HepG2 (cell line): Measurements from ENCODE around the gene SPPL2B. TPM values are rescaled to one million over a fixed set of nuclear protein-coding genes. Genes with fewer than 3 reads are reported as not detected.

ENCODE experiments used
- ATAC-seq: fragments of 200-7000 bp; cut with Tn5 transposase; 3 replicates; pipeline ENCODE4 v1.9.1; 2020; ENCODE audit warnings: mild to moderate bottlenecking, moderate library complexity
- Bru-seq: library from RNA; stranded (reverse); fragments of 400-500 nt; gene quantifications from one replicate; lab custom pipeline; 2021; lab: Mats Ljungman, UMichigan
- BruChase-seq, 2 experiments: library from RNA; stranded (reverse); fragments of 400-500 nt; gene quantifications; one replicate each; lab custom pipeline; 2021; lab: Mats Ljungman, UMichigan
- BruUV-seq: library from RNA; stranded (reverse); fragments of 400-500 nt; replicated peaks from 2 replicates; lab custom pipeline; 2021; lab: Mats Ljungman, UMichigan
- CTCF ChIA-PET: fragments of 300-600 bp; formaldehyde crosslinking; extraction: SDS; loops from one replicate; lab custom pipeline; 2021; ENCODE audit warnings: low total read pairs, inconsistent platforms, low intra/inter-chr PET ratio; lab: Yijun Ruan, JAX
- POLR2A ChIA-PET: fragments of 350-600 bp; sonication (Branson Sonifier 250); formaldehyde crosslinking; loops from one replicate; lab custom pipeline; 2020; ENCODE audit warnings: antibody characterized with exemption, inconsistent platforms; lab: Yijun Ruan, JAX
- DNase-seq: peaks from one replicate; pipeline ENCODE4 v3.0.0-alpha.2; 2015; ENCODE audit warnings: low spot score
- FAIRE-seq: peaks from 3 replicates; lab custom pipeline; 2011; peaks lifted over from hg19 to GRCh38; lab: Jason Lieb, UNC
- H2AFZ ChIP-seq: one replicate; pipeline ENCODE4 v1.6.1; 2011; ENCODE audit warnings: low read length, inconsistent platforms
- H3K27ac ChIP-seq: fragments of 300-600 bp; 3 replicates; pipeline ENCODE4 v1.8.0; 2011; ENCODE audit warnings: mixed run types, mild to moderate bottlenecking, mixed read lengths, low read length, inconsistent platforms; ENCODE audit not compliant: insufficient read depth; ENCODE audit errors: extremely low read length
- H3K27me3 ChIP-seq, 2 experiments: fragments of 200-600 bp in 1 of 2; 2 replicates in 1 of 2; 3 replicates in 1 of 2; pipeline versions ENCODE4 v1.6.0 to v1.8.0; 2011; ENCODE audit warnings: low read length in 2 of 2, mild to moderate bottlenecking in 2 of 2, moderate library complexity in 2 of 2, inconsistent platforms in 1 of 2; ENCODE audit not compliant: insufficient read depth in 2 of 2, control insufficient read depth in 1 of 2
- H3K36me3 ChIP-seq, 2 experiments: fragments of 200-600 bp in 1 of 2; replicated peaks in 1 of 2; 2 replicates in 1 of 2; 3 replicates in 1 of 2; pipeline versions ENCODE4 v1.5.1 to v1.8.0; 2011; ENCODE audit warnings: low read length in 2 of 2, inconsistent platforms in 1 of 2; ENCODE audit not compliant: insufficient read depth in 2 of 2, control insufficient read depth in 1 of 2
- H3K4me1 ChIP-seq: 2 replicates; pipeline ENCODE4 v1.5.1; 2012; ENCODE audit warnings: low read length, inconsistent platforms; ENCODE audit not compliant: insufficient read depth
- H3K4me2 ChIP-seq: 2 replicates; pipeline ENCODE4 v1.6.0; 2011; ENCODE audit warnings: low read depth, low read length, inconsistent platforms
- H3K4me3 ChIP-seq, 3 experiments: fragments of 200-600 bp in 1 of 3; sonication (generic), shearing (Covaris generic) in 1 of 3; replicated peaks in 1 of 3; 2 replicates each; pipeline ENCODE4 v1.5.1; 2011 to 2016; ENCODE audit warnings: low read length in 3 of 3, inconsistent platforms in 2 of 3, low read depth in 2 of 3, mild to moderate bottlenecking in 2 of 3, control low read depth in 1 of 3, mixed read lengths in 1 of 3; ENCODE audit not compliant: insufficient read depth in 1 of 3
- H3K79me2 ChIP-seq: one replicate; pipeline ENCODE4 v1.6.1; 2011; ENCODE audit warnings: low read length, inconsistent platforms; ENCODE audit not compliant: insufficient read depth
- H3K9ac ChIP-seq: 2 replicates; pipeline ENCODE4 v1.6.0; 2011; ENCODE audit warnings: mild to moderate bottlenecking, low read depth, low read length, inconsistent platforms; ENCODE audit not compliant: insufficient read depth
- H3K9me3 ChIP-seq: 2 replicates; pipeline ENCODE4 v1.5.1; 2012; ENCODE audit warnings: mild to moderate bottlenecking, low read length
- H4K20me1 ChIP-seq: 2 replicates; pipeline ENCODE4 v1.6.0; 2011; ENCODE audit warnings: inconsistent platforms, mild to moderate bottlenecking, low read length, moderate library complexity; ENCODE audit not compliant: insufficient read depth
- ELF1 ChIP-seq: sonication (generic); formaldehyde crosslinking; IDR thresholded peaks from 2 replicates; pipeline ENCODE4 v1.4.0; 2020; ENCODE audit warnings: missing genetic modification reagents
- HDAC2 ChIP-seq: sonication (generic); formaldehyde crosslinking; IDR thresholded peaks from 2 replicates; pipeline ENCODE4 v1.4.0; 2020; ENCODE audit warnings: missing genetic modification reagents
- HNF4G ChIP-seq, 2 experiments: sonication (generic) in 1 of 2; formaldehyde crosslinking in 1 of 2; IDR thresholded peaks; 2 replicates each; pipeline versions ENCODE4 v1.4.0 to v1.6.1; 2011 to 2020; ENCODE audit warnings: borderline replicate concordance in 2 of 2, low read depth in 2 of 2, mild to moderate bottlenecking in 2 of 2, low read length in 1 of 2, missing genetic modification reagents in 1 of 2, moderate library complexity in 1 of 2
- IKZF5 ChIP-seq: IDR thresholded peaks from 2 replicates; pipeline ENCODE4 v1.6.1; 2018; ENCODE audit warnings: missing genetic modification reagents, mild to moderate bottlenecking, missing compliant biosample characterization
- KDM1A ChIP-seq: IDR thresholded peaks from 2 replicates; pipeline ENCODE4 v1.6.1; 2016; ENCODE audit warnings: missing compliant biosample characterization
- MBD4 ChIP-seq: IDR thresholded peaks from 2 replicates; pipeline ENCODE4 v1.6.1; 2012; ENCODE audit warnings: low read length, inconsistent platforms, borderline replicate concordance
- MYC ChIP-seq: sonication (generic); formaldehyde crosslinking; IDR thresholded peaks from 2 replicates; pipeline ENCODE4 v1.9.0; 2021; ENCODE audit warnings: missing genetic modification reagents, borderline replicate concordance
- TBX2 ChIP-seq: sonication (generic); formaldehyde crosslinking; IDR thresholded peaks from 2 replicates; pipeline ENCODE4 v1.5.0; 2020; ENCODE audit warnings: missing genetic modification reagents, mild to moderate bottlenecking, borderline replicate concordance
- ZBTB33 ChIP-seq: sonication (generic); formaldehyde crosslinking; IDR thresholded peaks from 2 replicates; pipeline ENCODE4 v1.4.0; 2020; ENCODE audit warnings: missing genetic modification reagents
- ZNF317 ChIP-seq: sonication (generic); formaldehyde crosslinking; IDR thresholded peaks from 2 replicates; pipeline ENCODE4 v1.5.0; 2020; ENCODE audit warnings: mild to moderate bottlenecking, missing genetic modification reagents
- ZNF597 ChIP-seq: sonication (generic); formaldehyde crosslinking; IDR thresholded peaks from 2 replicates; pipeline ENCODE4 v1.5.0; 2020; ENCODE audit warnings: missing genetic modification reagents
- ZNF629 ChIP-seq: sonication (generic); formaldehyde crosslinking; conservative IDR thresholded peaks from 2 replicates; pipeline ENCODE4 v1.5.0; 2020; ENCODE audit warnings: missing genetic modification reagents
- WGBS: methylation state at CpG from one replicate; pipeline ENCODE4 v1.1.6; 2017; ENCODE audit warnings: low lambda C conversion rate; 5-methylcytosine and 5-hydroxymethylcytosine counted together
- in situ Hi-C: cut with HindIII; loops from 2 replicates; pipeline ENCODE4 v1.10.0; 2017; ENCODE audit warnings: low pct_unique_long_range_greater_than_20kb; ENCODE audit not compliant: extremely low pct_ligation_motif_present
- intact Hi-C: fragments of 100-400 bp; cut with micrococcal nuclease; formaldehyde crosslinking; loops from one replicate; pipeline ENCODE4 v1.10.0; 2022; ENCODE audit not compliant: unreplicated experiment
- long read RNA-seq, 2 experiments: library from RNA in 1 of 2; library from polyadenylated mRNA in 1 of 2; stranded (forward) in 1 of 2; unstranded in 1 of 2; transcript quantifications; one replicate each; pipeline ENCODE4 v2.0.0, GENCODE V29; 2019 to 2022
- polyA minus RNA-seq, 3 experiments: library from RNA; depleted of rRNA, polyadenylated mRNA; stranded (reverse); fragments of >200 nt; gene quantifications; 2 replicates each; pipeline ENCODE4 v1.2.3, GENCODE V29; 2011; ENCODE audit warnings: low replicate concordance in 1 of 3
- polyA plus RNA-seq, 8 experiments: library from polyadenylated mRNA; depleted of rRNA in 3 of 8; stranded (reverse) in 7 of 8; unstranded in 1 of 8; fragments of >200 nt; fragmentation: Illumina TruSeq in 4 of 8; extraction: Trizol in 4 of 8; gene quantifications; 2 replicates each; pipeline versions ENCODE4 v1.2.1 to v1.2.3, GENCODE V29; 2011 to 2016; ENCODE audit warnings: low read depth in 4 of 8, missing spikeins in 1 of 8, mixed read lengths in 1 of 8; ENCODE audit not compliant: insufficient read depth in 1 of 8
- total RNA-seq, 5 experiments: library from RNA; depleted of rRNA; stranded (reverse); fragments of >200 nt; fragmentation: Illumina TruSeq; extraction: Trizol; gene quantifications; 2 replicates each; pipeline ENCODE4 v1.2.3, GENCODE V29; 2016; ENCODE audit warnings: low read depth in 1 of 5

SPPL2B gene
- total RNA-seq (2016; rRNA removed; fragmentation: Illumina TruSeq; extraction: Trizol): 3.4 and 15.2 TPM in 2 replicates
- total RNA-seq (2016; cell fraction: cytosol; rRNA removed; fragmentation: Illumina TruSeq; extraction: Trizol; ENCODE audit: low read depth): 6.9 and 7.1 TPM in 2 replicates
- 2.9 and 18.4 TPM in 2 replicates for total RNA-seq (2016; cell fraction: insoluble cytoplasmic fraction; rRNA removed; fragmentation: Illumina TruSeq; extraction: Trizol)
- total RNA-seq (2016; cell fraction: membrane; rRNA removed; fragmentation: Illumina TruSeq; extraction: Trizol): 7.4 and 8.6 TPM in 2 replicates
- 23.4 and 26.4 TPM in 2 replicates for total RNA-seq (2016; cell fraction: nucleus; rRNA removed; fragmentation: Illumina TruSeq; extraction: Trizol)
- 14.9 and 20.5 TPM in 2 replicates for polyA plus RNA-seq (2011; rRNA removed)
- 6.0 and 9.1 TPM in 2 replicates for polyA plus RNA-seq (2011; cell fraction: cytosol; rRNA removed)
- 268 and 341 TPM in 2 replicates for polyA plus RNA-seq (2011; cell fraction: nucleus; rRNA removed)
- 23.1 and 25.3 TPM in 2 replicates for polyA plus RNA-seq (2012)
- 1.2 and 1.3 TPM in 2 replicates for polyA plus RNA-seq (2016; cell fraction: cytosol; fragmentation: Illumina TruSeq; extraction: Trizol; ENCODE audit: low read depth)
- 3.0 and 4.0 TPM in 2 replicates for polyA plus RNA-seq (2016; cell fraction: insoluble cytoplasmic fraction; fragmentation: Illumina TruSeq; extraction: Trizol; ENCODE audit: low read depth)
- 2.8 and 3.3 TPM in 2 replicates for polyA plus RNA-seq (2016; cell fraction: membrane; fragmentation: Illumina TruSeq; extraction: Trizol; ENCODE audit: low read depth)
- polyA plus RNA-seq (2016; cell fraction: nucleus; fragmentation: Illumina TruSeq; extraction: Trizol; ENCODE audit: insufficient read depth, low read depth): 101 and 111 TPM in 2 replicates
- 14.4 and 27.8 TPM in 2 replicates for polyA minus RNA-seq (2011; rRNA and poly(A)+ RNA removed; ENCODE audit: low replicate concordance)
- 5.8 and 11.0 TPM in 2 replicates for polyA minus RNA-seq (2011; cell fraction: cytosol; rRNA and poly(A)+ RNA removed)
- 17.9 and 24.7 TPM in 2 replicates for polyA minus RNA-seq (2011; cell fraction: nucleus; rRNA and poly(A)+ RNA removed)
- Bru-seq, nascent RNA: percentile 44 among the genes with signal in this experiment
- BruChase-seq, experiment 1, labeled RNA remaining after a 6-hour chase: percentile 59 among the genes with signal in this experiment
- percentile 52 among the genes with signal in this experiment for BruChase-seq, experiment 2, labeled RNA remaining after a 2-hour chase
- long read RNA-seq, experiment 1, partial matches to known transcripts: 3 of 8 reads
- long read RNA-seq, experiment 1, other reads (novel, unspliced or antisense): 3 of 8 reads
- long read RNA-seq, experiment 2, transcript SPPL2B-209 (15 exons, 3,456 nt): major isoform, 23 of 54 reads
- long read RNA-seq, experiment 2, partial matches to known transcripts: 16 of 54 reads
- long read RNA-seq, experiment 2, other reads (novel, unspliced or antisense): 15 of 54 reads

- Histone ChIP-seq H3K36me3 (peaks cover 7 to 27% of the 10 kb centered on the region in 2 experiments; a peak in 3 of 5 replicates), H3K9ac (peak within 1 kb of the TSS; percentile 97), H4K20me1 (0 out of 2 replicates have a peak, but pooled peaks cover 2% of the 10 kb centered on the region), H3K4me3 (peak within 1 kb of the TSS; percentile 87 to 94 (median 89)), H3K79me2 (peaks cover 38% of the 10 kb centered on the region), H2AFZ (no peak within 1 kb of the TSS), H3K27me3 (no peaks in the 10 kb centered on the region; a peak in 1 of 5 replicates), H3K4me2 (peak within 1 kb of the TSS; percentile 95), H3K27ac (peak within 1 kb of the TSS; percentile 82), H3K4me1 (peaks cover 55% of the 10 kb centered on the region), H3K9me3 (no peaks in the 10 kb centered on the region)
- BruUV-seq: TSS peak; percentile 75
- FAIRE-seq (no peak), DNase-seq (peak; percentile 72), ATAC-seq (peak; percentile 49)
- intact Hi-C loops (no loop called here), in situ Hi-C loops (no loop called here)
- POLR2A ChIA-PET: interaction anchor here (0.6 to 3.4 kb wide), 4 partner anchors 11 to 352 kb away, joined by 3 to 35 read pairs (median 4); no protein-coding TSS in a partner anchor
- 0% methylated on average over 45 of the region's 89 CpGs for WGBS
- CTCF ChIA-PET: no interaction called here
- TF ChIP-seq MYC (CRISPR knock-in tag): peak; percentile 94
- TF ChIP-seq KDM1A (CRISPR knock-in tag): no peak
- TF ChIP-seq ZNF629 (CRISPR knock-in tag): 0 out of 2 replicates have a peak, but pooled peaks have one; percentile 27
- TF ChIP-seq ZNF317 (CRISPR knock-in tag): no peak
- peak; percentile 65; the same call in 1 of the 2 replicates for TF ChIP-seq TBX2 (CRISPR knock-in tag)
- 0 out of 2 replicates have a peak, but pooled peaks have one; percentile 25 for TF ChIP-seq ZBTB33
- TF ChIP-seq MBD4: no peak
- 0 out of 2 replicates have a peak, but pooled peaks have one; percentile 36 for TF ChIP-seq ZNF597 (CRISPR knock-in tag)
- peak; percentile 38; the same call in 1 of the 2 replicates for TF ChIP-seq IKZF5 (CRISPR knock-in tag)
- TF ChIP-seq HDAC2 (CRISPR knock-in tag): peak; percentile 52; the same call in 1 of the 2 replicates
- peak; percentile 40; the same call in 1 of the 2 replicates for TF ChIP-seq HNF4G (IDR thresholded peaks at IDR 0.05; ENCODE audit: borderline replicate concordance, low read depth, low read length)
- TF ChIP-seq HNF4G (CRISPR knock-in tag; IDR thresholded peaks at IDR 0.05; ENCODE audit: borderline replicate concordance, low read depth): peak; percentile 19; the same call in 1 of the 2 replicates
- peak; percentile 47 for TF ChIP-seq ELF1 (CRISPR knock-in tag)
Observed at GRCh38 chr19:2328401-2329148, at the start of gene SPPL2B, which contains the start of gene LSM7. Gene SPPL2B (plus strand): TSS chr19:2328684. CDS start chr19:2328710, 26 bp downstream. Gene LSM7 (minus strand): TSS chr19:2328586. CDS start chr19:2328566, 20 bp downstream.
